Measurements from ENCODE around the gene F8A2.
"Not testable (repeated sequence)": the region's sequence is repeated elsewhere in the genome, so short reads cannot be mapped to it uniquely, and the experiment has no call there.

The F8A2 gene

GRCh38 chrX:155381843-155382528 is at the start of gene F8A2:
F8A2 (plus strand) TSS chrX:155382095; CDS start chrX:155382115, 20 bp downstream.
- not testable (repeated sequence) for H3K9me3 ChIP-seq (ENCODE audit: control insufficient read depth, insufficient read depth, low read depth, low read length); H3K27me3 ChIP-seq (ENCODE audit: control insufficient read depth, insufficient read depth, low read length); H3K27ac ChIP-seq (ENCODE audit: low read depth, low read length); H3K4me1 ChIP-seq (ENCODE audit: control insufficient read depth, insufficient read depth, low read length); H3K4me3 ChIP-seq (ENCODE audit: low read depth, low read length); H3K36me3 ChIP-seq (ENCODE audit: control insufficient read depth, insufficient read depth, low read length); H3K9ac ChIP-seq (ENCODE audit: low read length)

DNA sequence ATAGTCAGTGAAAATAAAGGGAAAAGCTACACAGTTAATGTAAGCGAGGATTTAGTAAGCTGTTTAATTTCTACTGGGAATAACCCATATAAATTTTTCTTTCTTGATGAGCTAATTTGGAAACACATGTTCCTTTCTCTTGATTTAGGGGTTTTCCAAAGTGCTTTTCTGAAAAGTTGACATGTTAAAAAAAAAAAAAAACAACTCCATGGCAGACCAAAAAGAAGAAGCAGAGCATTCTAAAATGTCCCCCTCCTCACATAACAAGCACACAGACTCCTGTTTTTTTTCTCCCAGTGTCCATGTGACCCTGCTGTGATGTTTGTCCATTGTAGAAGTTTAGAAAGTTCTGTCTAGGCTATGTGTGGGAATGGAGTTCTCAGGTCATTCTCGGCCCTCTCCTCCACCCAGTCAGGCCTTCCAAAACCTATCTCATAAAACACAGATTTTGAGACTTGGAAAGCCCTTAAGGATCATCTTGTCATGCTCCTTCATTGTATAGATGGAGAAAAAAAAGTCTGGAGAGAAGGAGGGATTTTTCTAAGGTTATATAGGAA is 48.3 kb upstream of the F8A2 start:
- H3K27ac ChIP-seq (ENCODE audit: low read depth, low read length): no peak overlapping the region
- H3K9me3 ChIP-seq (ENCODE audit: control insufficient read depth, insufficient read depth, low read depth, low read length): peaks cover 6% of the 10 kb centered on the region; the same call in 1 of the 2 replicates
- H3K4me1 ChIP-seq (ENCODE audit: control insufficient read depth, insufficient read depth, low read length): no peaks in the 10 kb centered on the region
- H3K9ac ChIP-seq (ENCODE audit: low read length): no peak overlapping the region
- no peaks in the 10 kb centered on the region for H3K27me3 ChIP-seq (ENCODE audit: control insufficient read depth, insufficient read depth, low read length)
- no peaks in the 10 kb centered on the region for H3K36me3 ChIP-seq (ENCODE audit: control insufficient read depth, insufficient read depth, low read length)
- no peak overlapping the region for H3K4me3 ChIP-seq (ENCODE audit: low read depth, low read length)

DNA sequence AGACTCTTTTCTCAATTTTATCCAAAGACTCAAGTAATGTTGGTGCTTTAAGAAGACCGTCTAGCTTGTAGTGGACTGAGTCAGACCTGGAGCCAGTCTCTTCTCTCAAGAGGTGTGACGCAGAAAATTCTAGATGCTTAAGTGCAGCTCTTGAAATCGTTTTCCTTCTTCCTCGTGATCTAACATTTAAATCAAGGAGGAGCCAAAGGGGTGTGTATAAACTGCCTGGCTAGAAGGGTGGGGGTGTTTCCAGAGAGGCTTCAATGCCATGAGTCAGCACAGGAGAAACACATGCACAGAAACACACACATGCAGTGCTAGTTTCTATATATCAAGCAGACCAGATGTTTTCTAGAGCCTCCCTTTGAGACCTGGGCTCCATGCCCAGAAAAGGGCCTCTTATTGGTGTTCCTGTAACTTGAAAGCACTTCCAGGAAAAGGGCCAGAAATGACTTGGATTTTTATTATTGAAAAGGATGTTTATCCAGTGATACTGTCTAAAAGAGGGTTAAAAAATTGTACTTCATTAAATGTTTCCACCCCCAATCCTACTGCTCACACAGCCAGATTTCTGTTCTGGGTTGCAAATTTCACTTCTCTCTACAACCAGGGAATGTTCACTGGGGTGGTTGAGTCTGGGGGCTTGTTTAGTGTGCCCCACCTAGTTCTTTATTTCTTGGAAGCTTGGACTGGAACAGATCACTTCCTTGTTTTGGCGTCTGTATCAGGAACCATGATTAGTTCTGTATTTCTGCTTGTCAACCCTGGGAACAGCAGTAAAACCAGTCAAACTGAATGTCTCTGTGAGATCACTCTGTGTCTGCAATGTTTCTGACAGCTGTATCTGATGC is 47.2 kb upstream of the F8A2 start, which contains the start of gene CLIC2:
CLIC2 (minus strand) TSS at position 129 of the 851 bp plus-strand sequence. CDS start 187 bp downstream, outside the sequence.
- H3K27ac ChIP-seq (ENCODE audit: low read depth, low read length): no peak within 1 kb of the TSS
- no peak within 1 kb of the TSS for H3K4me3 ChIP-seq (ENCODE audit: low read depth, low read length)
- H3K9ac ChIP-seq (ENCODE audit: low read length): no peak within 1 kb of the TSS
- H3K36me3 ChIP-seq (ENCODE audit: control insufficient read depth, insufficient read depth, low read length): no peaks in the 10 kb centered on the region
- no peaks in the 10 kb centered on the region for H3K4me1 ChIP-seq (ENCODE audit: control insufficient read depth, insufficient read depth, low read length)
- H3K9me3 ChIP-seq (ENCODE audit: control insufficient read depth, insufficient read depth, low read depth, low read length): peaks cover 6% of the 10 kb centered on the region; the same call in 1 of the 2 replicates
- H3K27me3 ChIP-seq (ENCODE audit: control insufficient read depth, insufficient read depth, low read length): no peaks in the 10 kb centered on the region

- not testable (repeated sequence) for H3K4me3 ChIP-seq (ENCODE audit: low read depth, low read length); H3K36me3 ChIP-seq (ENCODE audit: control insufficient read depth, insufficient read depth, low read length); H3K4me1 ChIP-seq (ENCODE audit: control insufficient read depth, insufficient read depth, low read length); H3K27ac ChIP-seq (ENCODE audit: low read depth, low read length); H3K9me3 ChIP-seq (ENCODE audit: control insufficient read depth, insufficient read depth, low read depth, low read length); H3K9ac ChIP-seq (ENCODE audit: low read length); H3K27me3 ChIP-seq (ENCODE audit: control insufficient read depth, insufficient read depth, low read length)
Measured at GRCh38 chrX:155335337-155335712, 46.6 kb upstream of the F8A2 start.

- not testable (repeated sequence) for H3K4me3 ChIP-seq (ENCODE audit: low read depth, low read length); H3K27ac ChIP-seq (ENCODE audit: low read depth, low read length); H3K36me3 ChIP-seq (ENCODE audit: control insufficient read depth, insufficient read depth, low read length); H3K9me3 ChIP-seq (ENCODE audit: control insufficient read depth, insufficient read depth, low read depth, low read length); H3K9ac ChIP-seq (ENCODE audit: low read length); H3K27me3 ChIP-seq (ENCODE audit: control insufficient read depth, insufficient read depth, low read length); H3K4me1 ChIP-seq (ENCODE audit: control insufficient read depth, insufficient read depth, low read length)
Measured at GRCh38 chrX:155345689-155346088, 36.2 kb upstream of the F8A2 start.

- H3K9ac ChIP-seq (ENCODE audit: low read length); H3K4me1 ChIP-seq (ENCODE audit: control insufficient read depth, insufficient read depth, low read length); H3K27me3 ChIP-seq (ENCODE audit: control insufficient read depth, insufficient read depth, low read length); H3K9me3 ChIP-seq (ENCODE audit: control insufficient read depth, insufficient read depth, low read depth, low read length); H3K27ac ChIP-seq (ENCODE audit: low read depth, low read length); H3K4me3 ChIP-seq (ENCODE audit: low read depth, low read length); H3K36me3 ChIP-seq (ENCODE audit: control insufficient read depth, insufficient read depth, low read length): not testable (repeated sequence)
Measured at GRCh38 chrX:155349448-155349847, 32.4 kb upstream of the F8A2 start.

DNA sequence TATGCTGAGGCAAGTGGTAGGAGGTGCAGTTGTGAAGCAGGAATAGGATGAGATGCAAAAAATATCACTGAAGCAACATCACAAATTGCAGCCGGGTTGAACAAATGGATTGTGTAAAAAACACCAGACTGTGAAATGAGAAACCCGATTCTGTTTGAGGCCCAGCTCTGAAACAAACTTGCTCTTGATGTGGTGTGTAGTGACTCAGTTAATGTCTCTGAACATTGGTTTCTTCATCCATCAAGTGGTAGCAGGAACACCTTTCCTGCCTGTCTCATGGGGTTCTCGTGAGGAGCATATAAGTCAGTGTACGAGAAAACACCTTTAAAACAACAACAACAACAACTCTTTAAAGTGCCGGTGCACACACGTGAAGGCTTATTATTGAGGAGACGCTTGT is 18.2 kb upstream of the F8A2 start:
- H3K36me3 ChIP-seq (ENCODE audit: control insufficient read depth, insufficient read depth, low read length); H3K9ac ChIP-seq (ENCODE audit: low read length); H3K4me1 ChIP-seq (ENCODE audit: control insufficient read depth, insufficient read depth, low read length); H3K27me3 ChIP-seq (ENCODE audit: control insufficient read depth, insufficient read depth, low read length); H3K9me3 ChIP-seq (ENCODE audit: control insufficient read depth, insufficient read depth, low read depth, low read length); H3K27ac ChIP-seq (ENCODE audit: low read depth, low read length); H3K4me3 ChIP-seq (ENCODE audit: low read depth, low read length): not testable (repeated sequence)

DNA sequence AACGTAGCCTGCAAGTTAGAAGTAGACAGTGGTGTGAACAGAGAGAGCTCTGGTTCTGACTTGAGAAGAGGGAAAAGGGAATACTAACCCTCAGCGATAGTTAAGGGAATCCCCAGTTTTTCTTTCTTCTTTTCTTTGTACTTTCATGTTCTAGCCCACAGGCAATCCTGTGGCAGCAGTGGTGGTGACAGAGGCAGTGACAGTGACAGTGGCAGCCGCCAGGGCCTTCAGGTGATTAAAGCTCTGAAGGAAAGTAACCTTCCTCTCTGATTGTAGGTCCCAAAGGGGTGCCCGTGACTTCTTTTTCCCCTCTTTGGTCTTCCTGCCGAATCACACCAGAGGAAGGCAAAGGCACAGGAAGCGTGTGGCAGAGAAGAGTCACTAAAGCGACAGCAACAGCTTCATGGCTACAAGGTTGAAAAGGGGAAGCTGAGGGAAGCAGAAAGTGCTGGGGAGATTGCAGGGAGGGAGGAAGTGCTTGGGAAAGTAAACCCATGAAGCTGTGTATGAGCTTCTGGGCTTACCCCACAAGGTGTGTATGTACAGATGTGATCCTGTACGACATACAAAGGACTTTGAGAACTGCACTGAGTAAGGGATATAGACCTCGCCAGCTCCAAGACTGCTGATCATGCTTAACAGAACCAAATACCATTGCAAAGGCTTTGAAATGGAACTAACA is 8.0 kb upstream of the F8A2 start:
- not testable (repeated sequence) for H3K4me3 ChIP-seq (ENCODE audit: low read depth, low read length); H3K27ac ChIP-seq (ENCODE audit: low read depth, low read length); H3K9me3 ChIP-seq (ENCODE audit: control insufficient read depth, insufficient read depth, low read depth, low read length); H3K27me3 ChIP-seq (ENCODE audit: control insufficient read depth, insufficient read depth, low read length); H3K36me3 ChIP-seq (ENCODE audit: control insufficient read depth, insufficient read depth, low read length); H3K4me1 ChIP-seq (ENCODE audit: control insufficient read depth, insufficient read depth, low read length); H3K9ac ChIP-seq (ENCODE audit: low read length)

GRCh38 chrX:155379802-155380201 is 2.1 kb upstream of the F8A2 start:
- H3K9me3 ChIP-seq (ENCODE audit: control insufficient read depth, insufficient read depth, low read depth, low read length); H3K36me3 ChIP-seq (ENCODE audit: control insufficient read depth, insufficient read depth, low read length); H3K9ac ChIP-seq (ENCODE audit: low read length); H3K27ac ChIP-seq (ENCODE audit: low read depth, low read length); H3K4me1 ChIP-seq (ENCODE audit: control insufficient read depth, insufficient read depth, low read length); H3K4me3 ChIP-seq (ENCODE audit: low read depth, low read length); H3K27me3 ChIP-seq (ENCODE audit: control insufficient read depth, insufficient read depth, low read length): not testable (repeated sequence)

- H3K9me3 ChIP-seq (ENCODE audit: control insufficient read depth, insufficient read depth, low read depth, low read length); H3K4me1 ChIP-seq (ENCODE audit: control insufficient read depth, insufficient read depth, low read length); H3K27me3 ChIP-seq (ENCODE audit: control insufficient read depth, insufficient read depth, low read length); H3K27ac ChIP-seq (ENCODE audit: low read depth, low read length); H3K4me3 ChIP-seq (ENCODE audit: low read depth, low read length); H3K9ac ChIP-seq (ENCODE audit: low read length); H3K36me3 ChIP-seq (ENCODE audit: control insufficient read depth, insufficient read depth, low read length): not testable (repeated sequence)
Measured at GRCh38 chrX:155382529-155382967, 653 bp downstream of the F8A2 start.

GRCh38 chrX:155389634-155390033 is 7.7 kb downstream of the F8A2 start:
- Histone ChIP-seq H3K4me1 (ENCODE audit: control insufficient read depth, insufficient read depth, low read length) (no peaks in the 10 kb centered on the region), H3K9me3 (ENCODE audit: control insufficient read depth, insufficient read depth, low read depth, low read length) (peaks cover 31% of the 10 kb centered on the region), H3K36me3 (ENCODE audit: control insufficient read depth, insufficient read depth, low read length) (no peaks in the 10 kb centered on the region), H3K27me3 (ENCODE audit: control insufficient read depth, insufficient read depth, low read length) (no peaks in the 10 kb centered on the region), H3K27ac (ENCODE audit: low read depth, low read length) (no peak overlapping the region), H3K9ac (ENCODE audit: low read length) (no peak overlapping the region), H3K4me3 (ENCODE audit: low read depth, low read length) (no peak overlapping the region)

All from HUES6 (cell line).